Measurements from ENCODE around the gene TALDO1.

TALDO1 gene

GRCh38 chr11:801097-801780, 54.0 kb downstream of the TALDO1 start:
- no peak for DNase-seq (ENCODE audit: low read depth)

DNA sequence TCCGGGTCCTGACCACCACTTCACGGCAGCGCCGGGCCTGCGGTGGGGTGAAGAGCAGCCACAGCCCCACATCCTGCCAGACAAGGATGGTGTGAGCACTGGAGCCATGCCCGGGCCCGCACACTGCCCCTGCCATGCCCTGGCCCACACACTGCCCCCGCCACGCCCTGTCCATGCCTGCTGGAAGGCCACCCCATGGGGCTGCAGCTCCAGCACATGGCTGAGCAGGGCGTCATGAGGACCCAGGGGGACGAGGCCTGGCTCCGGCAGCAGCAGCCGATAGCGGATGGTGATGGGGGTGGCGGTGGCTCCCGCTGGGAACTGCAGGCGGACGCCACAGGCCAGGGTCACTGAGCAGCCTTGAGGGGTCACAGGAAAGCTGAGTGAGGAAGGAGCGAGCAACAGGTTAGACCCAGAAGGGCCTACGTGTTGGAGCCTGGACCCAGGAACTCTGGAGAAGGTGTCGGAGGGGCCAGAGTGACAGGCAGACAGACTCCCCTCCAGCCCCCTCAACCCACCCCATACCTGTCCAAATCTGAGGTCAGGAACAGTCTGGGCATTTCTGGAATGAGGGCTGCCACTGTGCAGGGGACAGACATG, 54.9 kb downstream of the TALDO1 start:
- DNase-seq (ENCODE audit: low read depth): no peak

DNA sequence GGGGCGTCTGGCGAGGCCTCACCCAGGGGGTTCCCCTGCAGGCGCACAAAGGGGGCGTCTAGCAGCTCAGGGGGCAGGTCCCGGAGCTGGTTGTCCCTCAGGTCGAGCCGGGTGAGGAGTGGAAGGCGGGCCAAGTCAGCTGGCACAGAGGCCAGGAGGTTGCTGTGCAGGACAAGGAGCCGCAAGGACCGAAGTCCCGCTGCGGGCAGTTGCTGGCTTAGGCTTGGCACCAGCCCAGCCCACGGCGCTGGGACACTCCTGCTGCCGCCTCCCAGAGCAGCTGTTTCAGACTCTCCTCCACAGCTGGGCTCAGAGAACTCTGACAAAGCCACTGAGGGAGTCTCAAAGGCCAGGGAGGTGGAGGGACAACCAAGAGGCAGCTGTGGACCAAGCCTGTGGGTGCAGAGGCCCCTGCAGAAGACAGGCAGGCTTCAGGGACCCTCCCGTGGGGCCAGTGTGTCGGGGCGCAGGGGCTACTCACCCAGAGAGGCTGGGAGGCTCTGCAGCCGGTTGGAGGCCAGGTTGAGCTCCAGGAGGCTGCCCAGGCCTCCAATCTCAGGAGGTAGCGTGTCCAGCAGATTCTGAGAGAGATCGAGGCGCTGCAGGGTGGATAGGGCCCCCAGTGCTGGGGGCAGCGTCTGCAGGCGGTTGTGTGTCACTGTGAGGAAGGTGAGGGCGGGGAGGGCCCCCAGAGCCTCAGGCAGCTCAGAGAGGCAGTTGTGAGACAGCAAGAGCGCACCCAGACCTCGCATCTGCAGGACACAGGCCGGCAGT, 55.6 kb downstream of the TALDO1 start:
- no peak for DNase-seq (ENCODE audit: low read depth)

- DNase-seq (ENCODE audit: low read depth): no peak
Measured at GRCh38 chr11:803467-803742, 56.1 kb downstream of the TALDO1 start.

GRCh38 chr11:803770-804598, 56.7 kb downstream of the TALDO1 start:
- DNase-seq (ENCODE audit: low read depth): no peak

- no peak for DNase-seq (ENCODE audit: low read depth)
Measured at GRCh38 chr11:804599-804964, 57.3 kb downstream of the TALDO1 start.

DNA sequence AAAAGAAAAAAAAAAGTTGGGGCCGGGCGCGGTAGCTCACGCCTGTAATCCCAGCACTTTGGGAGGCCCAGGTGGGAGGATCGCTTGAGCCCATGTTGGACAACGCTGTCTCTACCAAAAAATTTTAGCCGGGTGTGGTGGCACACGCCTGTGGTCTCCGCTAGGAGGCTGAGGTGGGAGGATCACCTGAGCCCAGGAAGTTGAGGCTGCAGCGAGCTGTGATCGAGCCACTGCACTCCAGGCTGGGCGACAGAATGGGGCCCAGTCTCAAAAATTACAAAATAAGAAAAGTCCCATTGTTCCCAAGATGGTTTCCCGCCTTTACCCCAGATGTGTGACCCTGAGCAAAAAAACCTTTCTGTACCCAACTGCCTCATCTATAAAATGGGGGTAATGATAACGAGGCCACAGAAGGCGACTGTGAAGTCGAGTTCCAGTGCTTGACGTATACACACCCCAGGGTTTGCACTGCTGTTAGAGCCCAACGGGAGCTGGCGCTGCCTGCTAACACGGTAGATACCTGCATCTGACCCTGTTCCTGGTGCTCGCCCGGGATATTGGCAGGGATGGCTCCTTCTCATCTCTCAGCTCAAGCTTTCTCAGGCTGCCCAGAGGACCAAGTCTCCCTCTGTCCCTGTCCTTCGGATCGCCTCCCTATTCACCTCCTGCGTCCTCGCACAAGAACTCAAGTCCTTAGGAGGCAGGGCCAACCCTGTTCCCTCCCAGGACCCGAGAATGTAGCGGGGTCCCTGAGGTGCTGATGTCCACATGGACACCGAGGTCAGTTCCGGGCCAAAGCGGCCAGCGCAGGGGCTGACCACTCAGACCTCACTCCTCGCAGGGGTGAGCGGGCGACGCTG, 61.4 kb downstream of the TALDO1 start:
- no peak for DNase-seq (ENCODE audit: low read depth)

GRCh38 chr11:809287-810039, 62.2 kb downstream of the TALDO1 start, which contains the start of gene RPLP2:
RPLP2 (plus strand) TSS chr11:809967; CDS start chr11:810235, 268 bp downstream.
- peak; percentile 95 for DNase-seq (ENCODE audit: low read depth)

GRCh38 chr11:810040-810567, 62.8 kb downstream of the TALDO1 start:
- no peak for DNase-seq (ENCODE audit: low read depth)

- no peak for DNase-seq (ENCODE audit: low read depth)
Measured at GRCh38 chr11:811446-812245, 64.4 kb downstream of the TALDO1 start.

- no peak for DNase-seq (ENCODE audit: low read depth)
Measured at GRCh38 chr11:812390-812789, 65.1 kb downstream of the TALDO1 start.

GRCh38 chr11:813072-813455, 65.8 kb downstream of the TALDO1 start:
- DNase-seq (ENCODE audit: low read depth): no peak

- DNase-seq (ENCODE audit: low read depth): no peak
Measured at GRCh38 chr11:813456-814096, 66.3 kb downstream of the TALDO1 start.

All from T-helper 22 cell (primary cell).